Glomerular endothelial cell (primary cell): ENCODE measurements around the gene TM4SF5. TPM values are rescaled to one million over a fixed set of nuclear protein-coding genes. Genes with fewer than 3 reads are reported as not detected.

Source experiments
- DNase-seq: peaks from one replicate; pipeline ENCODE4 v3.0.0-alpha.2; 2011; ENCODE audit warnings: low read depth, low spot score; ENCODE audit errors: extremely low read depth
- total RNA-seq: library from RNA; depleted of rRNA; stranded (reverse); fragments of >200 nt; gene quantifications from 2 replicates; pipeline ENCODE4 v1.2.3, GENCODE V29; 2015

TM4SF5 gene
- total RNA-seq, 1 donor from 2014 or later = not detected

DNA sequence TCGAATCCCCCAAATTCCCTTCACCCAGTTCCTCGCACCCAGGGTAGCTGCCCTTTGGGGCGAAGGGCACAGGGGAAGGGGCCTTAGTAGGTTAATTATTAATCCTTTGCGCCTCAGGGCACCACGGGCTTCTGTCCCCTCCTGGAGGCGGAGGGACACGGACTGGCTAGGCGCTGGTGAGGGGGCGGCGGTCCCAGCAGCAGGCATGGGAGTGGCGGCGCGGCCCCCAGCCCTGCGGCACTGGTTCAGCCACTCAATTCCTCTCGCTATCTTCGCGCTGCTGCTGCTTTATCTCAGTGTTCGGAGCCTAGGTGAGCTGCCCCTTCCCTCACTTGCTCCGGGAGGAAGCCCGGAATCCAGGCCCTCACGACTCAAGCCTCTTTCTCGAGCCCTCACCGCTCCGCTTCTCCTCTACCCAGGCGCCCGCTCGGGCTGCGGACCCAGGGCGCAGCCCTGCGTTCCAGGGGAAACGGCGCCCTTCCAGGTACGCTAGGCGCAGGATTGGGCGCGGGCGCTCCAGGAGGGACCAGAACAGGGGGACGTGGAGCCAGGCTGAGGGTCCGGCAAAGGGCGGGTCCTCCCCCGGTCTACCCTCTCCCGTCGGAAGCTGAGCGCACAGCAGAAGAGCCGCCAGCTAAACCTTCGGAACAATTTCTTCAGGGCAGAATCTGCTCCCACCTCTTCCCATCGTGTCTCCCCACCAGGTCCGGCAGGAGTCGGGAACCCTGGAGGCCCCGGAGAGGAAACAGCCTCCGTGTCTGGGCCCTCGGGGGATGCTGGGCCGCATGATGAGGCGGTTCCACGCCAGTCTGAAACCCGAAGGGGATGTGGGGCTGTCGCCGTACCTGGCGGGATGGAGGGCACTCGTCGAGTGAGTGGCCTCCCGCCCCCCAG lies 17.4 kb downstream of the TM4SF5 start, which contains the start of gene GLTPD2:
GLTPD2 (plus strand) TSS at position 158 of the 894 bp plus-strand sequence; CDS start at position 206, 48 bp downstream.
- DNase-seq = no peak

DNA sequence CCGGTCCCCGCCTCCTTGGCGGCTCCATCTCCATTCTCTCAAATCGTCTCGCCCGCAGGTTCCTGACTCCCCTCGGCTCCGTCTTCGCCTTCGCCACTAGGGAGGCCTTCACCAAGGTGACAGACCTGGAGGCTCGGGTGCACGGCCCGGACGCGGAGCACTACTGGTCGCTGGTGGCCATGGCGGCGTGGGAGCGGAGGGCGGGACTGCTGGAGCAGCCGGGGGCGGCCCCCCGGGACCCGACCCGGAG lies 17.9 kb downstream of the TM4SF5 start:
- DNase-seq = no peak

DNA sequence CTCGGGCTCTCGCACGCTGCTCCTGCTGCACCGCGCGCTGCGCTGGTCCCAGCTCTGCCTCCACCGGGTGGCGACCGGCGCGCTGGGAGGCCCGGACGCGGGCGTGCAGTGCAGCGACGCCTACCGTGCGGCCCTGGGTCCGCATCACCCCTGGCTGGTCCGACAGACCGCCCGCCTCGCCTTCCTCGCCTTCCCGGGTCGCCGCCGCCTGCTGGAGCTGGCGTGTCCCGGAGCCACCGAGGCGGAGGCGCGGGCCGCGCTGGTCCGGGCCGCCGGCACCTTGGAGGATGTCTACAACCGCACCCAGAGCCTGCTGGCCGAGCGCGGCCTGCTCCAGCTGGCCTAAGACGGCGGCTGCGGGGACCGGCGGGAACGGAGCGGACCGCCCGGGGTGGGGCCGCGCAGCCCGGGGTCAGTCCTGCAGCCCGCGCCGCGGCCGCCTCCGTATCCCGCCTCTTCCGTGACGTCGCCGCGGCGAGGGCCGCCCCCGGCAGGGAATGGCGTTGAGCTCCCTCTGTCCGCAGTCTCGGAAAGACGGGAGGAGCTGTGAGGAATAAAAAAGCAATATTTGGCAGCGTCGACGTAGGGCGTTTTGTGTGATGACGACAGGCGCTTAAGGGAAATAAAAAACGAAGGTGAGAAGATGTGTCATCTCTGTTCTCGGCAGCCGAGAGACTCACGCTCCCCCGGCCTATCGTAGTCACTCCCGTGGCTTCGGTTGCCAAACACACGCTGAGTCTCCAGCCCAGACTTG lies 18.4 kb downstream of the TM4SF5 start:
- no peak for DNase-seq

DNA sequence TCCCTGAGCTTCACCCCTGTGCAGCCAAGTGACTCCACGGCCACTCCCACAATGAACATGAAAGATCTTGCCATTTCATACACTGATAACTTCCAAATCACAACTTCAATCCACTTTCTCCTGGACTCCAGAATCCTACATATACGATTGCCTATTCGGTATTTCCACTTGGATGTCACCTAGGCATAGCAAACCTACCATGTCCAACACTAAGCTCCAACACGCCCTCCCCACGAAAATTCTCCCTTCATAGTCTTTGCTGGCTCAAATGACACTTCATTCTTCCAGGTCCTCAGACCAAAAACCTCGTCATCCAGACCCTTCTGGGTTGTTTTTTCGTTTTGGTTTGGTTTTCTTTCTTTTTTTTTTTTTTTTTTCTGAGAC lies 19.0 kb downstream of the TM4SF5 start:
- no peak for DNase-seq

DNA sequence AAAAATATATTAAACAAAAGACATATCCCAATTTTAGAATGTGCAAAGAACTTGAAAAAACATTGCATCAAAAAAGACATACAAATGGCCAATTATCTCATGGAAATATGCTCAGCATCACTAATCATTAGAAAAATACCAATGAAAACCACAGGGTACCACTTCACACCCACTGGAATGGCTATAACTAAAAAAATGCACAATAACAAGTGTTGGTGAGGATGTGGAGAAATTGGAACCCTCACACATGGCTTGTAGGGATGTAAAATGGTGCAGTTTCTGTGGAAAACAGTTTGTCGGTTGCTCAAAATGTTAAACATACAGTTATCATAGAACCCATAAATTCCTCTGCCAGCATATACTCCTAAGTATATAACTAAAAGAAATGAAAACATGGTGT lies 23.5 kb downstream of the TM4SF5 start:
- DNase-seq = no peak

DNA sequence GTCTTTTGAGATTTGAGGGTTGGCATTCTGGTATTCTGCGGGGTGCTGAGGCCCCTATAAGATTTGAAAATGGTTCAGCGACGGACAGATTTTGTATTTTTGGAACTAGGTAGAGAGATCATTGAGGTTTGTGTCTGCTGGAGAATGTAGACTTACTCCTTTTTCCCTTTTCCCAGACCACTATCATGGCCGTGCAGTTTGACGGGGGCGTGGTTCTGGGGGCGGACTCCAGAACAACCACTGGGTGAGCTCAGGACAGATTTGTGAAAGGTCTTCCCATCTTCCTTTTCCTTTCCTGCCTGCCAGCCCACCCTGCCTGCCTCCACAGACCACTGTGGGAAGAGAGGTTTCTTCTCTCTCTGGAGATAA lies 24.9 kb downstream of the TM4SF5 start:
- DNase-seq = no peak

DNA sequence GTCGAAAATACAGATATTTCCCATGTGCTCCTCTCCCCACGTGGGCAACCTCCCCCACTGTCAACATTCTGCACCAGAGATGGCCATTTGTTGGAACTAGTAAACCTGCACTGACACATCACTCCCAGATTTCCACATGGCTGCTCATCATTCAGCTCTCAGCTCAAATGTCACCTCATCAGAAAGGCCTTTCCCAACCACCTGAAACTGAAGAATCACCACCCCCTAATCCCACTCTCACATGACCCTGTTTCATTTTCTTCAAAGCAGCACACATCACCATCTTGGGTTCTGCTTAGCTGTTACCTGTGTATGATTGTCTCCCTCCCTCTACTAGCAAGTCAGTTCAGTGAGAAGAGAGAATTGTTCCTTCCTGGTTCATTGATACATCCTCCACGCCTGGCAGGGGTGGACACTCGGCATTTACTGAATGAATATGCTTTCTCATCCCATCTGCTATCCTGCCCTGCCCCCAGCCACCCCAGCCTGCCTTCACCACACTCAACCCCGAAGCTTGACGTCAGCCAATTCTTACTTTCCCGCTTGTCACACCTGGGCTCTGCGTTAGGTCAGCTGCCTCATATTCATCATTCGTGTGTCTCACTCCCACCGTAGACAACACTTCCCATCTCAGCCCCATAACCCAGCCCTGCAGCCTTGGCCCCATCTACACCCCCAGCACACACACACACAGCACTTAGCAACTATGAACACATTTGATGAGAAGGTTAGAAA lies 28.9 kb downstream of the TM4SF5 start:
- DNase-seq = no peak

DNA sequence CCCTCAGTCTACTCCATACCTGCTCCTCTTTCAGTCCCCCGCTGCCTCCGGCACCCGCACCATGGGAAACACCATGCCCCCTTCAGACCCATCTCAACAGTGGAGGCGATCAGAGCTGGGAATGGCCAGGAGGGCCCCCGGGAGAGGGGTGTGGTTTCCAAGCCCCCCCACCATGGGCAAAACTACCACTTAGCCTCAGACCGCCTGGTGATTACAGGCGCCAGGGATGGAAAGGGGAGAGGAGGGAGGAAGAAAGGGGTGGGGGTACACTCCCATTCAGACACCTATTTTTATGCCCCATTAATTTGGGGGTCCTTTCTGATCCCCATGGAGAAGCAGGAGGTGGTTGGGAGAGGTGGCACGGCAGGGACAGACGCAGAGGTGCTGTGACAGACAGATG lies 30.5 kb downstream of the TM4SF5 start, which contains the start of gene C17orf114:
C17orf114 (minus strand) TSS at position 101 of the 400 bp plus-strand sequence.
- no peak for DNase-seq

DNA sequence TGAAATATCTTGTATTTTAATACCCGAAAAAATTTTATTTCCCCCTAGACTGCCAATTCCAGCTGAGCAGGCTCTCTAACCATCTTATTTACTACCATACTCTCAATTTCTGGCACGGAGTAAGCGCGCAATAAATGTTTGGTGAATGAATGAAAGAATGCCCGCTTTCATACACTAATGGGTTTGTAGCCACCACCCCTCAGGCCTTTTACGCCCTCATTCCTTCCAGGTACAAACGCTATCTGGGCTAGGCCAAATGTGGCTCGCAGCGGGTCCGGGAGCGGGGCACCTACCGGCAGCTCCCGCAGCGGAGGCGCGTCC lies 34.7 kb downstream of the TM4SF5 start:
- no peak for DNase-seq

DNA sequence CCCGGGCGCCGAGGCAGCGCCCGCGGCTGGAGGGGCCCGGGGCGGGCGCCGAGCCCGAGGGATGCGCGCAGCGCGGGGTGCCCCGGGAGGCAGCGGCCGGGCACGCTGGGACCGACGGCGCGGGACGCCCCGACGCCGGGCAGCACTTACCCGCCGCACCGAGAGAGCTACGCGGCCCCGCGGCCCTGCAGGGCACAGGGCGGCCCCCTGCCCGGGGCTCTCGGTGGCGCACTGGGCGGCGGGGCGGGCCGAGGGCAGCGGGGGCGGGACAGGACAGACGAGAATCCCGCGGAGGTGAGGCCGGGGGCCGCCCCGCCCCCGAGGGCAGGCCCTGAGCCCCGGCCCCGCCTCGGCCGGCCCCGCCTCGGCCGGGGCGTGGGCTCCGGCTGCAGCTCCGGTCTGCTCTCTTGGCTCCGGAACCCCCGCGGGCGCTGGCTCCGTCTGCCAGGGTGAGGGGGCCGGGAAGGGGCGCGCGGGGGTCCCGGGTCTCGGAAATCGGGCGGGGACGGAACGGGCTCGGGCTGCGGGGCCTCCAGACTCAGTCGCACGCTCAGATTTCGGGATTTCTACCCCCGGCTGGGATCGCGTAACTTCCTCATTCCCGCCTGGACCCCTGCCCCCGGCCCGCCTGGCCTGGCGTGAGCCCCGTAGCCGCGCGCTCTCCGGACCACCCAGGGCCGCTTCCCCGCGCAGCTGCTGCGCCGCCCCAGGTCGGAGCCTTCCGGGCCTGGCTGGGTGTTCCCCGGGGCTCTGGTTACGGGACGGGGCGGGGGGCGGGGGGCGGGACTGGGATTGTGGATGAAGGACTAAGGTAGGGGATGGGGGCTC lies 35.3 kb downstream of the TM4SF5 start, which contains the start of gene PLD2:
PLD2 (plus strand) TSS at position 376 of the 828 bp plus-strand sequence. CDS start 621 bp downstream, outside the sequence.
- DNase-seq = no peak

DNA sequence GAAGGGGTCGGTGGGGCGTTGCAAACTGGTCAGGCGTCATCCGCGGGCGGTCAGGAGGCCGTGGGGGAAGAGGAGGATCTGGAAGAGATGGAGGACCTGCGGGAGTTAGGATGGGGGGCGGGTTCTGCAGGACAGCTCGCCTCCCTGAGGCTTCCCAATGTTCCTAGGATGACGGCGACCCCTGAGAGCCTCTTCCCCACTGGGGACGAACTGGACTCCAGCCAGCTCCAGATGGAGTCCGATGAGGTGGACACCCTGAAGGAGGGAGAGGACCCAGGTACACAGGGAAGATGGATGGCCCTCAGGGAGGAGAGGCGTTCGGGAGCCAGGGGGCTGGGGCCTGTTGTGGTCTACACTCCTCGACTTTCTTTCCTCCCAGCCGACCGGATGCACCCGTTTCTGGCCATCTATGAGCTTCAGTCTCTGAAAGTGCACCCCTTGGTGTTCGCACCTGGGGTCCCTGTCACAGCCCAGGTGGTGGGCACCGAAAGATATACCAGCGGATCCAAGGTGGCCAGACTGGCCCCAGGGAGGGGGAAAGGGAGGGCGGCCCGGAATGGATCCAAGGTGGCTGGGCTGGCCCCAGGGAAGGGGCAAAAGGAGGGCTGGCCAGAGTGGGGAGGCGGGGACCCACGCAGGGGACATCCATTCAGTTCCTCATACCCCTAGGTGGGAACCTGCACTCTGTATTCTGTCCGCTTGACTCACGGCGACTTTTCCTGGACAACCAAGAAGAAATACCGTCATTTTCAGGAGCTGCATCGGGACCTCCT lies 36.1 kb downstream of the TM4SF5 start:
- DNase-seq = no peak

DNA sequence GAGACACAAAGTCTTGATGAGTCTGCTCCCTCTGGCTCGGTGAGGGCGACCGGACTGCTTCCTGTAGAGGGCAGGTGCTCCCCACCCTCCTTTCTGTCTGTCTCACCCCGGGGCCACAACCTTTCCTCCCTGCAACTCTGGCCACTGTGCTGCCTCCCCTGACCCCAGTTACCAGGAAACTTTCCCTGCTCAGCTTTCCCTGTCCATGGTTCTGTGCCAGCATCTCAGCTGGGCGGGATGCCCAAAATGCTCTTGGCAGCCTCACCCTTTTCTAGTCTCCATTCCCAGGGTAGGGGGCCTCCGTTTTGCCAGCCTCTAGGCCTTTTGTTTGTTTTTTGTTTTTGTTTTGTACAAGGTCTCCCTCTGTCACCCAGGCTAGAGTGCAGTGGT lies 36.7 kb downstream of the TM4SF5 start:
- DNase-seq = no peak

DNA sequence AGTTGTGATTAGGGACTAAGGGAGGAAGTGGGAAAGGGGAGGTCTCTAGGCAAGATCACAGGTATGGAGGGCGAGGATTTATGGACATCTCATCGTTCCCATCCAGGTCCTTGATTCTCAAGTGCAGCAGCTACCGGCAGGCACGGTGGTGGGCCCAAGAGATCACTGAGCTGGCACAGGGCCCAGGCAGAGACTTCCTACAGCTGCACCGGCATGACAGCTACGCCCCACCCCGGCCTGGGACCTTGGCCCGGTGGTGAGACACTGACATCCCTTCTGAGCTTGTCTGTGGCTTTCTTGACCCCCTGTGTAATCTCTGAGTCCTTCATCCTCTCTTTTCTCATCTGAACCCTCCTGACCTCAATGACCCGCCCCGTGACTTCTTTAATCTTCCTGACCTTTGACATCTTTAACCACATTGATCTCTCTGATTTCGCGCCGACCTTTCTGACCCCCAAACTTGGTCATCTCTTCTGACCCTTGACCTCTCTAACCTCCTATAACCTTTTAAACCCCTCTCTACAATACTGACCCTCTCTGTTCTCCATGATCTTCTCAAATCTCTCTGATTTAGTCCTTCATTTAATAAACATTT lies 39.1 kb downstream of the TM4SF5 start:
- DNase-seq = no peak

DNA sequence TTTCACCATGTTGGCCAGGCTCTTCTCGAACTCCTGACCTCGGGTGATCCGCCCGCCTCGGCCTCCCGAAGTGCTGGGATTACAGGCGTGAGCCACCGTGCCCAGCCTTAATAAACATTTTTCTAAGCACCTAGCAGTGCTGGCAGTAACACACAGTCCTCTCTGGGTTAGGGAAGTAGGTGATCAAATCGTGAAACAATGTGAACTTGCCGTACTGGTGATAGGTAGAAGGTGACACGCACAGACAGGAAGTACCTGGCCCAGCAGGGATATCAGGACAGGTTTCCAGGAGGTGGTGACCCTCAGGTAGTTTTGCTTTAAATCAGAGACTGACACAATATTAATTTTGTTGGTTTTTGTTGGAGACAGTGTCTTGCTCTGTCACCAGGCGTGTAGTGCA lies 39.8 kb downstream of the TM4SF5 start:
- DNase-seq = no peak

DNA sequence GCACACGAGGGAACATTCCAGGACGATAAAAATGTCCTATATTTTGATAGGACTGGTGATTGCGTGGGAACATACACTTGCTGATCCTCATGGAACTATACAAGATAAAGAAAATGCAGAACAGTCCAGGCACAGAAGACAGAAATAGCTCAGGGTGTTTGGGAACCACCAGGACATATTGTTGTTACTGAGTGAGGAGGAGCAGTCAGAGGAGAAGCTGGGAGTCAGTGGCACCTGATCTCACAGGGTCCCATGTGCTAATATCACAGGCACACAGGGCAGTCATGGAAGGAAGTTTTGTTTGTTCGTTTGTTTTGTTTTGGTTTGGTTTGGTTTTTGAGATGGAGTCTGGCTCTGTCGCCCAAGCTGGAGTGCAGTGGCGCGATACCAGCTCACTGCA lies 41.0 kb downstream of the TM4SF5 start:
- no peak for DNase-seq

DNA sequence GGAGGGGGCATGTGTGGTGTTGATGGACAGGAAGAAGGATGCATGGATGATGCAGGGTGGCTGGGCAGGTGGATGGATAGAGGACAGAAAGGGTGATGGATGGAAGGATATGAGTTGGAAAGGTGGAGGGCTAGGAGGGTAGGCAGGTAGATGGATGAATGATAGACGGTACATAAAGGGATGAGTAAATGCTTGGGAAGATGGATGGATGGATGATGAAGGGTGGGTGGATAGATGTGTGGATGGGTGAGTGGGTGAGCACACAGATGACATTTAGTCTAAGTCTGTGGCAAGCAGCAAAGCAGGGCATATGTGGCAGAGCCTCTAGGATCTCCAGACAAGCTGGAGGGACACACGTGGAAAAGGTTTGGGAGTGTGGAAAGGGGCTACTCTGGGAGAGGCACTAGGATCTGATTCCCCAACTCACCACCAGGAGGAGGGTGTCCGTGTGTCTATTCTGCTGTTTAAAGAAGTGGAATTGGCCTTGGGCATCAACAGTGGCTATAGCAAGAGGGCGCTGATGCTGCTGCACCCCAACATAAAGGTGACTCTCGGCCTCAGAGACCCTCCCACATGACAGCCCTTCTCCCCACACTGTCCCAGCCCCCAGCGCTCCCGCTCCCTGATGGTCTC lies 43.5 kb downstream of the TM4SF5 start:
- no peak for DNase-seq

DNA sequence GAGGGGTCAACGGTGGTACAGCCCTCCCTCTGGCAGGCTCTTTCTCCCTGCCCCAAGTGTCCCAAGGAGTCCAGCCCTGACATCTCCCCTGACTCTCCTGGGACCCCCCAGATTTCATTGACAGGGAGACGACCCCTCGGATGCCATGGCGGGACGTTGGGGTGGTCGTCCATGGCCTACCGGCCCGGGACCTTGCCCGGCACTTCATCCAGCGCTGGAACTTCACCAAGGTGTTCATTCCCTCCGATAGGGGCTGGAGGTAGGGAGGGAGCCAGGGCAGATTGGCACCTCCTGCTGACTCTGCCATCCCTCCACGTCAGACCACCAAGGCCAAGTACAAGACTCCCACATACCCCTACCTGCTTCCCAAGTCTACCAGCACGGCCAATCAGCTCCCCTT lies 45.1 kb downstream of the TM4SF5 start:
- DNase-seq = no peak

DNA sequence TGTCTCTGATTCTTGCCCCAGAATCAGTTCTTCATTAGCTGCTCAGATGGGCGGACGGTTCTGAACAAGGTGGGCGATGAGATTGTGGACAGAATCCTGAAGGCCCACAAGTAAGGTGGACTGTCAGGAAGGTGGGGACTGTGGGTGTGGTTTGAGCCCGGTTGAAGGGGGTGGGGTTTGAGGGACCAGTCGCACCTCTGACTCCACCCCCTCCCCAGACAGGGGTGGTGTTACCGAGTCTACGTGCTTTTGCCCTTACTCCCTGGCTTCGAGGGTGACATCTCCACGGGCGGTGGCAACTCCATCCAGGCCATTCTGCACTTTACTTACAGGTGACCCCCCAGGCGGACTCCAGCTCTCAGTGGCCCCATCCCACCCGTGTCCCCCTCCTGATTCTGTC lies 46.6 kb downstream of the TM4SF5 start:
- DNase-seq = no peak

DNA sequence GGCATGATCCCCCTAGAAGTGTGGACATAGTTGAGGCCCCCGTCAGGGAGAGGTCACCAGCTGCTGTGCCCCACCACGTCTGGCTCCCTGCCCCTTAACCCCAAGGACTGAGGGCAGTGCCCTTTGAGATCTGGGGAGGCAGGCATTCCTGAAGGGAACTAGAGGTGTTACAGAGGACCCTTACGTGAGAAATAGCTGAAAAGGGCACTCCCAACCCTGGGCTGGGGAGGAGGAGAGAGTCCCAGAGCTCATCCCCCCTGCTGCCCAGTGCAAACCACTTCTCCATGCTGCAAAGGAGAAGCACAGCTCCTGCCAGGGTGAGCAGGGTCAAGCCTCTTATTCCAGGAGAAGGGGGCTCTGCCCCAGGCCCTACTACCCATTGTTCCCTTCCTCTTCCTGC lies 51.1 kb downstream of the TM4SF5 start:
- DNase-seq = no peak
